Gastroesophageal sphincter (tissue), 3 donors: Measurements from ENCODE around the gene MAP6.

Experiments used
- CTCF ChIP-seq, 4 experiments: fragments of 200-600 bp in 2 of 4; fragments of 450-650 bp in 2 of 4; sonication (generic) in 1 of 4; IDR thresholded peaks; one replicate each; pipeline ENCODE4 v1.5.1; 2017 to 2019; ENCODE audit warnings: antibody characterized with exemption in 4 of 4, mild to moderate bottlenecking in 2 of 4, moderate library complexity in 2 of 4
- EP300 ChIP-seq: sonication (generic); formaldehyde crosslinking; IDR thresholded peaks from one replicate; pipeline ENCODE4 v1.6.1; 2017; ENCODE audit warnings: antibody characterized with exemption, mild to moderate bottlenecking

- TF ChIP-seq CTCF (IDR thresholded peaks at IDR 0.05) (no peak), EP300 (no peak)
These were observed 79.8 kb downstream of the MAP6 start for GRCh38 chr11:75589051-75589450.
